K562 (cell line): ENCODE results near the gene NCOA6. TPM values are rescaled to one million over a fixed set of nuclear protein-coding genes. Genes with fewer than 3 reads are reported as not detected.

ENCODE experiments used
- CREBBP ChIP-seq: IDR thresholded peaks from one replicate; pipeline ENCODE4 v1.6.1; 2012; ENCODE audit warnings: low read depth, mild to moderate bottlenecking, control low read depth, inconsistent platforms, low read length
- FIP1L1 ChIP-seq: fragments of 200-400 bp; formaldehyde crosslinking; IDR thresholded peaks from 2 replicates; pipeline ENCODE4 v1.6.1; 2018; ENCODE audit warnings: mild to moderate bottlenecking, low read depth, low read length; ENCODE audit not compliant: poor library complexity, severe bottlenecking
- FOS ChIP-seq: IDR thresholded peaks from 3 replicates; pipeline ENCODE4 v1.6.1; 2011; ENCODE audit not compliant: insufficient read length; ENCODE audit errors: extremely low read depth
- FOSL1 ChIP-seq: fragments of 200-800 bp; sonication (Bioruptor generic); conservative IDR thresholded peaks from 2 replicates; pipeline ENCODE4 v1.6.1; 2016; ENCODE audit warnings: missing genetic modification characterization, missing compliant biosample characterization
- GTF2F1 ChIP-seq: IDR thresholded peaks from 2 replicates; pipeline ENCODE4 v1.6.1; 2011; ENCODE audit warnings: low read depth, low read length, improper control_type of control experiment
- HDGF ChIP-seq: fragments of 450-650 bp; IDR thresholded peaks from 2 replicates; pipeline ENCODE4 v1.6.1; 2016
- JUN ChIP-seq, 2 experiments: sonication (generic) in 1 of 2; formaldehyde crosslinking in 1 of 2; IDR thresholded peaks; 2 replicates each; pipeline versions ENCODE4 v1.6.1 to v1.8.0; 2012 to 2022; ENCODE audit warnings: borderline replicate concordance in 2 of 2, mild to moderate bottlenecking in 2 of 2, improper control_type of control experiment in 1 of 2, low read depth in 1 of 2, low read length in 1 of 2, missing genetic modification reagents in 1 of 2
- KDM5B ChIP-seq: fragments of 200-600 bp; sonication (generic); IDR thresholded peaks from 2 replicates; pipeline ENCODE4 v1.6.1; 2012; ENCODE audit warnings: low read depth, mild to moderate bottlenecking, moderate library complexity, low read length, control low read depth, inconsistent platforms; ENCODE audit not compliant: insufficient replicate concordance
- MYC ChIP-seq, 2 experiments: fragments of 250-450 bp in 1 of 2; sonication (Bioruptor Pico) in 1 of 2; IDR thresholded peaks; 2 replicates each; pipeline versions ENCODE4 v1.5.1 to v1.6.1; 2012 to 2021; ENCODE audit warnings: low read depth in 2 of 2, borderline replicate concordance in 1 of 2, improper control_type of control experiment in 1 of 2, low read length in 1 of 2, mild to moderate bottlenecking in 1 of 2, moderate library complexity in 1 of 2
- NR2C2 ChIP-seq, 2 experiments: fragments of 200-800 bp in 1 of 2; sonication (Bioruptor generic) in 1 of 2; sonication (generic) in 1 of 2; formaldehyde crosslinking in 1 of 2; IDR thresholded peaks; 2 replicates each; pipeline versions ENCODE4 v1.6.1 to v1.8.0; 2016 to 2022; ENCODE audit warnings: mild to moderate bottlenecking in 1 of 2, missing compliant biosample characterization in 1 of 2, missing genetic modification characterization in 1 of 2, missing genetic modification reagents in 1 of 2
- PCBP1 ChIP-seq: fragments of 200-400 bp; formaldehyde crosslinking; IDR thresholded peaks from 2 replicates; pipeline ENCODE4 v1.6.1; 2018; ENCODE audit warnings: mild to moderate bottlenecking, low read depth, low read length; ENCODE audit not compliant: poor library complexity, severe bottlenecking
- SAP30 ChIP-seq: fragments of 200-600 bp; sonication (generic); IDR thresholded peaks from 2 replicates; pipeline ENCODE4 v1.6.1; 2012; ENCODE audit warnings: borderline replicate concordance, low read depth, mild to moderate bottlenecking, moderate library complexity, low read length, control low read depth, inconsistent platforms; ENCODE audit not compliant: insufficient read depth, poor library complexity, severe bottlenecking
- SMC3 ChIP-seq: conservative IDR thresholded peaks from 2 replicates; pipeline ENCODE4 v1.6.1; 2011; ENCODE audit warnings: low read depth, low read length, improper control_type of control experiment; ENCODE audit not compliant: insufficient read depth
- SRF ChIP-seq, 2 experiments: fragments of 250-450, 450-650 bp in 1 of 2; sonication (Bioruptor Pico) in 1 of 2; sonication (generic) in 1 of 2; formaldehyde crosslinking; IDR thresholded peaks; 2 replicates each; pipeline versions ENCODE4 v1.5.0 to v1.5.1; 2020 to 2022; ENCODE audit warnings: mild to moderate bottlenecking in 1 of 2, missing genetic modification reagents in 1 of 2
- SUPT5H ChIP-seq: fragments of 450-650 bp; IDR thresholded peaks from 2 replicates; pipeline ENCODE4 v1.6.1; 2016
- TAF1 ChIP-seq: IDR thresholded peaks from 2 replicates; pipeline ENCODE4 v1.6.1; 2011; ENCODE audit warnings: mild to moderate bottlenecking, low read length, moderate library complexity; ENCODE audit not compliant: insufficient read depth, control insufficient read depth, severe bottlenecking; ENCODE audit errors: extremely low read depth
- TFAP4 ChIP-seq: sonication (generic); formaldehyde crosslinking; IDR thresholded peaks from 2 replicates; pipeline ENCODE4 v1.8.0; 2022; ENCODE audit warnings: missing genetic modification reagents, mild to moderate bottlenecking, moderate library complexity, borderline replicate concordance
- ZBTB43 ChIP-seq: sonication (generic); formaldehyde crosslinking; IDR thresholded peaks from 2 replicates; pipeline ENCODE4 v1.8.0; 2023; ENCODE audit warnings: mild to moderate bottlenecking, missing genetic modification reagents
- ZEB2 ChIP-seq: fragments of 450-650 bp; IDR thresholded peaks from 2 replicates; pipeline ENCODE4 v1.6.1; 2016
- ZFX ChIP-seq: sonication (generic); formaldehyde crosslinking; IDR thresholded peaks from 2 replicates; pipeline ENCODE4 v1.8.0; 2022; ENCODE audit warnings: mild to moderate bottlenecking, missing genetic modification reagents, moderate library complexity
- ZNF263 ChIP-seq: sonication (generic); formaldehyde crosslinking; IDR thresholded peaks from 2 replicates; pipeline ENCODE4 v1.8.0; 2022; ENCODE audit warnings: mild to moderate bottlenecking, missing genetic modification reagents, borderline replicate concordance
- polyA plus RNA-seq, 8 experiments: library from polyadenylated mRNA; depleted of rRNA in 4 of 8; stranded (reverse) in 5 of 8; unstranded in 3 of 8; fragments of >200 nt; fragmentation: Nextera tagmentation in 2 of 8; fragmentation: Illumina TruSeq in 1 of 8; extraction: Ambion mirVana in 2 of 8; extraction: Trizol in 1 of 8; gene quantifications; 2 replicates each; pipeline versions ENCODE4 v1.2.1 to v1.2.3, GENCODE V29; 2011 to 2014; ENCODE audit warnings: inconsistent platforms in 1 of 8, missing spikeins in 1 of 8
- total RNA-seq, 7 experiments: library from RNA; depleted of rRNA in 6 of 7; stranded (reverse); fragments of >200 nt in 6 of 7; fragmentation: Illumina TruSeq in 2 of 7; extraction: Trizol in 2 of 7; gene quantifications; 2 replicates each; pipeline versions ENCODE4 v1.2.1 to v1.2.3, GENCODE V29; 2011 to 2021; ENCODE audit warnings: low replicate concordance in 1 of 7
- TF ChIP-seq, protein P1 (sequence below): fragments of 450-650 bp; IDR thresholded peaks from 2 replicates; pipeline ENCODE4 v1.6.1; 2017; ENCODE audit warnings: antibody characterized with exemption

Gene NCOA6
- total and polyA plus RNA-seq, 9 of the 15 experiments (the other 6 are each of a cell fraction or from before 2014, with no cell fraction given): 6.1 to 25.0 (median 9.5) TPM

DNA sequence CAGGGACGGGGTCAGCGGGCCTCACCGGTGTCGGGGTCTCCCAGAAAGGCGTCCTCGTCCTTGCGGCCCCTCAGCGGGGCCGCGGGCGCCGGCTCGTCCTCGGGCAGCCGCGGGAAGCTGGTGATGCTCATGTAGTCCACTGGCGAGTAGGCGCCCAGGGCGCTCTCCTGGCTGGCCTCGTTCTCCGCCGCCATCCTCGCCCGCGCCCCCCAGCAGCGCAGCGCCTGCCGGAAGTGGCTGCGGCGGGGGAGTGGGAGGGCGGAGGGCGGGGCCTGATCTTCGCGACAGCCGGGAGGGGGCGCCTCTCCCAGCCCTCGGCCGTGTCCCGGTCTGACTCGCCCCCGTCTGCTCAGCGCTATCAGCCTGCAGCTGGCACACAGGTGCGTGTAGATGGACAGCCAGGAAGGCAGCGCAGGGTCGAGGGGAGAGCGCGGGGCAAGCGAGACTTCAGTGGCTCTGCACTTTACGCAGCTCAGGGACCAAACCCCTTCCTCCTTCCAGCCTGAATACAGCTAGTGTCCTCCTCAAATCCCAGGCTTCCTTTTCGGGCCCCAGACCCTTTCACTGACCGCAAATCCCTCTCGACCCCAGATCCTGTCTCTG, 47.3 kb upstream of the NCOA6 start, which contains the start of gene GGT7 (continued):
- TF ChIP-seq SRF (CRISPR knock-in tag; IDR thresholded peaks at IDR 0.05) (no peak), ZBTB43 (CRISPR knock-in tag) (no peak), TFAP4 (peak; percentile 95), FOSL1 (no peak), JUN (IDR thresholded peaks at IDR 0.05; ENCODE audit: borderline replicate concordance, low read depth, low read length) (no peak), JUN (CRISPR knock-in tag; IDR thresholded peaks at IDR 0.05; ENCODE audit: borderline replicate concordance) (0 out of 2 replicates have a peak, but pooled peaks have one; percentile 51), SUPT5H (peak; percentile 64), KDM5B (peak; percentile 73), HDGF (peak; percentile 49; the same call in 1 of the 2 replicates), ZNF263 (peak; percentile 44; the same call in 1 of the 2 replicates), SAP30 (peak; percentile 76), FIP1L1 (peak; percentile 68), TAF1 (peak; percentile 58), ZFX (peak; percentile 65), CREBBP (no peak), SMC3 (0 out of 2 replicates have a peak, but pooled peaks have one; percentile 37), FOS (no peak), ZEB2 (peak; percentile 67; the same call in 1 of the 2 replicates), PCBP1 (peak; percentile 35), GTF2F1 (no peak), NR2C2 (CRISPR knock-in tag; IDR thresholded peaks at IDR 0.05) (no peak), NR2C2 (tag; IDR thresholded peaks at IDR 0.05) (peak; percentile 47; the same call in 1 of the 2 replicates), MYC (IDR thresholded peaks at IDR 0.05; ENCODE audit: low read depth, low read length) (peak; percentile 48; the same call in 1 of the 2 replicates), MYC (CRISPR knock-in tag; IDR thresholded peaks at IDR 0.05; ENCODE audit: borderline replicate concordance, low read depth) (no peak)
- TF ChIP-seq, protein P1, sequence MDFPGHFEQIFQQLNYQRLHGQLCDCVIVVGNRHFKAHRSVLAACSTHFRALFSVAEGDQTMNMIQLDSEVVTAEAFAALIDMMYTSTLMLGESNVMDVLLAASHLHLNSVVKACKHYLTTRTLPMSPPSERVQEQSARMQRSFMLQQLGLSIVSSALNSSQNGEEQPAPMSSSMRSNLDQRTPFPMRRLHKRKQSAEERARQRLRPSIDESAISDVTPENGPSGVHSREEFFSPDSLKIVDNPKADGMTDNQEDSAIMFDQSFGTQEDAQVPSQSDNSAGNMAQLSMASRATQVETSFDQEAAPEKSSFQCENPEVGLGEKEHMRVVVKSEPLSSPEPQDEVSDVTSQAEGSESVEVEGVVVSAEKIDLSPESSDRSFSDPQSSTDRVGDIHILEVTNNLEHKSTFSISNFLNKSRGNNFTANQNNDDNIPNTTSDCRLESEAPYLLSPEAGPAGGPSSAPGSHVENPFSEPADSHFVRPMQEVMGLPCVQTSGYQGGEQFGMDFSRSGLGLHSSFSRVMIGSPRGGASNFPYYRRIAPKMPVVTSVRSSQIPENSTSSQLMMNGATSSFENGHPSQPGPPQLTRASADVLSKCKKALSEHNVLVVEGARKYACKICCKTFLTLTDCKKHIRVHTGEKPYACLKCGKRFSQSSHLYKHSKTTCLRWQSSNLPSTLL: no peak
